ENCODE results near the gene CUL7. TPM values are rescaled to one million over a fixed set of nuclear protein-coding genes. Genes with fewer than 3 reads are reported as not detected.

The CUL7 gene
- total and polyA plus RNA-seq, 9 of the 15 experiments (the other 6 are each of a cell fraction or from before 2014, with no cell fraction given), result 0.44 to 20.1 (median 8.6) TPM

DNA sequence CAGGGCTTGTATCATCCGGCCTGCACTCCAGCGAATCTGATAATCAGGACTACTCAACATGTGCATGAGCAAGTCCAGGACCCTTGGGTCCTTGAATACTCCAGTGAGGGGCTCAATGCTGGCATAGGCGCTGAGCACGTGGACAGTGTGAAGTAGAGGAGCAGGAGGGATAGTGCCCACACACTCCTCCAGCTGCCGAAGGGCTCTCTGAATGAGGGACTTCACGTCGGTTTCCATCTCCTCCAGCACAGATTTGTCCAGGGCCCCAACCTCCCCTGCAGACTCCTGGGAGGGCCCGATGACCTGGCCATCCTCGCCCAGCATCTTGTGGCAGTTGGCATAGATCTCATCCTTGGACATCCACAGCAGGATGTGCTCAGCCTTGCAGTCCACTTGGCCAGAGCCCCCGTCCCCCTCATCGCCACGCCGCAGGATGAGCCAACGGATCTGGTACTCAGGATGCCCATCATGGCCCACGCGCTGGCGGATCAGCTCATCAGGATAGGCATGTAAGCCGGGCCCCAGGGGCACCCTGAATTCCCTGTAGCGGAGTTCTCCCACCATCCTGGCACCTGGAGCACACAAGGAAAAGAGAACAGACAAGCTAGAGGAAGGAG, 1.3 kb downstream of the CUL7 start:
- Histone ChIP-seq H3K36me3 (ENCODE audit: control insufficient read depth, insufficient read depth, low read length) (peaks cover 65% of the 10 kb centered on the region), H3K9me1 (ENCODE audit: control insufficient read depth, insufficient read depth, low read length) (peaks cover 9% of the 10 kb centered on the region), H3K9ac (ENCODE audit: insufficient read depth in 1 of 2, low read depth in 2 of 2, low read length in 2 of 2) (peak overlapping the region; percentile 96 to 97; a peak in 3 of 4 replicates), H3K4me2 (ENCODE audit: insufficient read depth, low read length) (peak overlapping the region; percentile 93), H2AFZ (ENCODE audit: low read depth, low read length) (no peak overlapping the region), H3K4me3 (peak overlapping the region; percentile 73), H3K27me3 (ENCODE audit: control insufficient read depth in 2 of 2, insufficient read depth in 2 of 2, low read length in 2 of 2) (no peaks in the 10 kb centered on the region), H3K27ac (ENCODE audit: extremely low read depth, low read depth, low read length) (peak overlapping the region; percentile 95; the same call in 1 of the 3 replicates), H3K79me2 (ENCODE audit: control insufficient read depth, insufficient read depth, low read length) (peaks cover 24% of the 10 kb centered on the region), H3K4me1 (replicated peaks in 1 of 2; ENCODE audit: control insufficient read depth in 2 of 2, insufficient read depth in 2 of 2, low read length in 2 of 2) (peaks cover 19 to 29% of the 10 kb centered on the region in 2 experiments), H3K9me3 (replicated peaks; ENCODE audit: control insufficient read depth, insufficient read depth, low read depth, low read length) (no peaks in the 10 kb centered on the region), H4K20me1 (replicated peaks; ENCODE audit: control insufficient read depth, insufficient read depth, low read length) (no peaks in the 10 kb centered on the region)
- in situ Hi-C loops (cut with MboI) (no loop called here), intact Hi-C loops (cut with micrococcal nuclease) (no loop called here)
- ChIA-PET CTCF (ENCODE audit: low intra/inter-chr PET ratio) (no interaction called here), POLR2A (interaction anchor here (1.1 to 2.4 kb wide), 4 partner anchors 10 to 173 kb away, joined by 3 to 10 read pairs (median 4); partner anchors contain the start of gene RPL7L1)
- ATAC-seq (no peak), FAIRE-seq (peak; percentile 29), DNase-seq (ENCODE audit: extremely low read depth in 1 of 4, low spot score in 3 of 4) (no peak)
- BruUV-seq (replicated peaks), result no TSS peak
- 82% methylated on average over 19 of the region's 19 CpGs for WGBS (ENCODE audit: insufficient coverage, low coverage, missing lambda C conversion rate)
- TF ChIP-seq PTBP1 (IDR thresholded peaks at IDR 0.05; ENCODE audit: low read depth, low read length), result no peak
- no peak for TF ChIP-seq ZNF583 (CRISPR knock-in tag; IDR thresholded peaks at IDR 0.05)
- TF ChIP-seq ESRRA (IDR thresholded peaks at IDR 0.05; ENCODE audit: borderline replicate concordance, low read depth), result no peak
- no peak for TF ChIP-seq ETV5 (CRISPR knock-in tag; IDR thresholded peaks at IDR 0.05; ENCODE audit: low read depth)
- TF ChIP-seq, protein P1, sequence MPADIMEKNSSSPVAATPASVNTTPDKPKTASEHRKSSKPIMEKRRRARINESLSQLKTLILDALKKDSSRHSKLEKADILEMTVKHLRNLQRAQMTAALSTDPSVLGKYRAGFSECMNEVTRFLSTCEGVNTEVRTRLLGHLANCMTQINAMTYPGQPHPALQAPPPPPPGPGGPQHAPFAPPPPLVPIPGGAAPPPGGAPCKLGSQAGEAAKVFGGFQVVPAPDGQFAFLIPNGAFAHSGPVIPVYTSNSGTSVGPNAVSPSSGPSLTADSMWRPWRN (IDR thresholded peaks at IDR 0.05; ENCODE audit: low read depth), result no peak
- no peak for TF ChIP-seq GATAD2B (IDR thresholded peaks at IDR 0.05; ENCODE audit: borderline replicate concordance)
- no peak for TF ChIP-seq PRMT5 (CRISPR knock-in tag; IDR thresholded peaks at IDR 0.05)
- no peak for TF ChIP-seq GTF2F1 (IDR thresholded peaks at IDR 0.05; ENCODE audit: low read depth, low read length)
- TF ChIP-seq EWSR1 (IDR thresholded peaks at IDR 0.05; ENCODE audit: borderline replicate concordance, low read depth, partially characterized antibody), result no peak
- TF ChIP-seq ZNF263 (CRISPR knock-in tag; IDR thresholded peaks at IDR 0.05; ENCODE audit: borderline replicate concordance), result no peak
- TF ChIP-seq THRB (CRISPR knock-in tag; conservative IDR thresholded peaks at IDR 0.05), result no peak
- TF ChIP-seq, protein P2, sequence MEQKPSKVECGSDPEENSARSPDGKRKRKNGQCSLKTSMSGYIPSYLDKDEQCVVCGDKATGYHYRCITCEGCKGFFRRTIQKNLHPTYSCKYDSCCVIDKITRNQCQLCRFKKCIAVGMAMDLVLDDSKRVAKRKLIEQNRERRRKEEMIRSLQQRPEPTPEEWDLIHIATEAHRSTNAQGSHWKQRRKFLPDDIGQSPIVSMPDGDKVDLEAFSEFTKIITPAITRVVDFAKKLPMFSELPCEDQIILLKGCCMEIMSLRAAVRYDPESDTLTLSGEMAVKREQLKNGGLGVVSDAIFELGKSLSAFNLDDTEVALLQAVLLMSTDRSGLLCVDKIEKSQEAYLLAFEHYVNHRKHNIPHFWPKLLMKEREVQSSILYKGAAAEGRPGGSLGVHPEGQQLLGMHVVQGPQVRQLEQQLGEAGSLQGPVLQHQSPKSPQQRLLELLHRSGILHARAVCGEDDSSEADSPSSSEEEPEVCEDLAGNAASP (IDR thresholded peaks at IDR 0.05), result no peak
- TF ChIP-seq TEAD1 (CRISPR knock-in tag; IDR thresholded peaks at IDR 0.05), result no peak; a peak in 1 of 4 replicates
- TF ChIP-seq, protein P3, sequence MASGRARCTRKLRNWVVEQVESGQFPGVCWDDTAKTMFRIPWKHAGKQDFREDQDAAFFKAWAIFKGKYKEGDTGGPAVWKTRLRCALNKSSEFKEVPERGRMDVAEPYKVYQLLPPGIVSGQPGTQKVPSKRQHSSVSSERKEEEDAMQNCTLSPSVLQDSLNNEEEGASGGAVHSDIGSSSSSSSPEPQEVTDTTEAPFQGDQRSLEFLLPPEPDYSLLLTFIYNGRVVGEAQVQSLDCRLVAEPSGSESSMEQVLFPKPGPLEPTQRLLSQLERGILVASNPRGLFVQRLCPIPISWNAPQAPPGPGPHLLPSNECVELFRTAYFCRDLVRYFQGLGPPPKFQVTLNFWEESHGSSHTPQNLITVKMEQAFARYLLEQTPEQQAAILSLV (tag; IDR thresholded peaks at IDR 0.05), result no peak
- peak; percentile 68; the same call in 1 of the 2 replicates for TF ChIP-seq KAT7 (CRISPR knock-in tag; IDR thresholded peaks at IDR 0.05; ENCODE audit: borderline replicate concordance)
- TF ChIP-seq, protein P4, sequence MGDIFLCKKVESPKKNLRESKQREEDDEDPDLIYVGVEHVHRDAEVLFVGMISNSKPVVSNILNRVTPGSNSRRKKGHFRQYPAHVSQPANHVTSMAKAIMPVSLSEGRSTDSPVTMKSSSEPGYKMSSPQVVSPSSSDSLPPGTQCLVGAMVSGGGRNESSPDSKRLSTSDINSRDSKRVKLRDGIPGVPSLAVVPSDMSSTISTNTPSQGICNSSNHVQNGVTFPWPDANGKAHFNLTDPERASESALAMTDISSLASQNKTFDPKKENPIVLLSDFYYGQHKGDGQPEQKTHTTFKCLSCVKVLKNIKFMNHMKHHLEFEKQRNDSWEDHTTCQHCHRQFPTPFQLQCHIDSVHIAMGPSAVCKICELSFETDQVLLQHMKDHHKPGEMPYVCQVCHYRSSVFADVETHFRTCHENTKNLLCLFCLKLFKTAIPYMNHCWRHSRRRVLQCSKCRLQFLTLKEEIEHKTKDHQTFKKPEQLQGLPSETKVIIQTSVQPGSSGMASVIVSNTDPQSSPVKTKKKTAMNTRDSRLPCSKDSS (IDR thresholded peaks at IDR 0.05; ENCODE audit: low read depth, partially characterized antibody), result no peak
